Body of pancreas (tissue), 4 donors: ENCODE results near the gene RPRD1A.

Experiments
- CTCF ChIP-seq, 7 experiments: fragments of 450-650 bp in 4 of 7; fragments of 200-600 bp in 3 of 7; sonication (generic) in 3 of 7; IDR thresholded peaks; one replicate each; pipeline ENCODE4 v1.5.1; 2016 to 2019; ENCODE audit warnings: antibody characterized with exemption in 7 of 7
- POLR2A ChIP-seq, 3 donors: fragments of 450-650 bp; IDR thresholded peaks; one replicate each; pipeline ENCODE4 v1.6.1; 2016; ENCODE audit warnings: antibody characterized with exemption in 3 of 3, mild to moderate bottlenecking in 2 of 3

DNA sequence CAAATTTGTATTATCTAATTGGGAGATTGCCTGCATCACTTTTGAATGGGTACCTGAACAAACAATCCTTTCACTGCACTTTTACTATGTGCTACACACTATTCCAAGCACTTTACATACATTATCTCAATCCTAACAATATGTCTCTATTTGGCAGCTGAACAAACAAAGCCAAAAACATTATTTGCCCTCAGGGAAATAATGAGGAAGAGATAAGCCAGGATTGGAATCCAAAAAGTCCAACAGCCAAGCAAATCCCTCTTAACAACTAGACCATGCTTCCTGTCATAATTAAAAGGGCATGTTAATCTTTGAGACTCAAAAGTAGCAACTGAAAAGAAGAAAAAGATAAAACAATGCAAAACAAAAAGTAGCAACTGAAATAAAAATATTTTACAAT lies 32.1 kb downstream of the RPRD1A start:
- TF ChIP-seq CTCF (IDR thresholded peaks at IDR 0.05): no peak
- TF ChIP-seq POLR2A (IDR thresholded peaks at IDR 0.05): no peak
